H7 (cell line): ENCODE results near the gene NDUFB11. TPM values are rescaled to one million over a fixed set of nuclear protein-coding genes. Genes with fewer than 3 reads are reported as not detected.

Source experiments
- DNase-seq: peaks from one replicate; pipeline ENCODE4 v3.0.0; 2012
- H3K27me3 ChIP-seq: 2 replicates; pipeline ENCODE4 v1.6.0; 2011; ENCODE audit warnings: mild to moderate bottlenecking, low read length; ENCODE audit not compliant: control insufficient read depth, insufficient read depth
- H3K36me3 ChIP-seq: replicated peaks from 2 replicates; pipeline ENCODE4 v1.5.1; 2011; ENCODE audit warnings: low read length; ENCODE audit not compliant: control insufficient read depth, insufficient read depth
- H3K4me3 ChIP-seq: 2 replicates; pipeline ENCODE4 v1.5.1; 2011; ENCODE audit warnings: low read depth, mild to moderate bottlenecking, control low read depth, low read length, moderate library complexity; ENCODE audit not compliant: insufficient read depth
- total RNA-seq: library from RNA; depleted of rRNA; stranded (reverse); fragments of >200 nt; shearing (Covaris generic); gene quantifications from 2 replicates; pipeline ENCODE4 v1.2.3, GENCODE V29; 2014

The NDUFB11 gene
- total RNA-seq, 1 experiment from 2014 or later = 106 TPM

- no peak overlapping the region for H3K4me3 ChIP-seq
- H3K36me3 ChIP-seq = peaks cover 4% of the 10 kb centered on the region
- peak; percentile 24 for DNase-seq
These were observed 24.8 kb upstream of the NDUFB11 start for GRCh38 chrX:47169273-47169672.

GRCh38 chrX:47168495-47169073 is 24.1 kb upstream of the NDUFB11 start:
- Histone ChIP-seq H3K4me3 (no peak overlapping the region), H3K27me3 (no peaks in the 10 kb centered on the region), H3K36me3 (peaks cover 4% of the 10 kb centered on the region)
- DNase-seq = peak; percentile 16

More at GRCh38 chrX:47169273-47169672, 24.8 kb upstream of the NDUFB11 start:
- no peaks in the 10 kb centered on the region for H3K27me3 ChIP-seq

- DNase-seq = no peak
- Histone ChIP-seq H3K27me3 (no peaks in the 10 kb centered on the region), H3K36me3 (peaks cover 1% of the 10 kb centered on the region), H3K4me3 (no peak overlapping the region)
These were observed 21.6 kb upstream of the NDUFB11 start for GRCh38 chrX:47166126-47166525.

GRCh38 chrX:47164420-47164819 is 19.9 kb upstream of the NDUFB11 start:
- Histone ChIP-seq H3K4me3 (no peak overlapping the region), H3K36me3 (peaks cover 1% of the 10 kb centered on the region)
- DNase-seq = no peak

GRCh38 chrX:47162927-47163583 is 18.6 kb upstream of the NDUFB11 start:
- no peak for DNase-seq
- H3K27me3 ChIP-seq = no peaks in the 10 kb centered on the region
- H3K4me3 ChIP-seq = no peak overlapping the region
- no peaks in the 10 kb centered on the region for H3K36me3 ChIP-seq

More at GRCh38 chrX:47164420-47164819, 19.9 kb upstream of the NDUFB11 start:
- no peaks in the 10 kb centered on the region for H3K27me3 ChIP-seq

GRCh38 chrX:47160781-47161180 is 16.3 kb upstream of the NDUFB11 start:
- no peak for DNase-seq
- H3K27me3 ChIP-seq = no peaks in the 10 kb centered on the region
- peaks cover 4% of the 10 kb centered on the region; the same call in 1 of the 2 replicates for H3K36me3 ChIP-seq
- no peak overlapping the region for H3K4me3 ChIP-seq

- no peak overlapping the region for H3K4me3 ChIP-seq
- H3K27me3 ChIP-seq = no peaks in the 10 kb centered on the region
- no peak for DNase-seq
- H3K36me3 ChIP-seq = peaks cover 4% of the 10 kb centered on the region; the same call in 1 of the 2 replicates
These were observed 14.3 kb upstream of the NDUFB11 start for GRCh38 chrX:47158781-47159180.

GRCh38 chrX:47158131-47158530 is 13.6 kb upstream of the NDUFB11 start:
- Histone ChIP-seq H3K4me3 (no peak overlapping the region), H3K27me3 (no peaks in the 10 kb centered on the region), H3K36me3 (peaks cover 4% of the 10 kb centered on the region; the same call in 1 of the 2 replicates)
- peak; percentile 78 for DNase-seq

GRCh38 chrX:47156611-47157520 is 12.4 kb upstream of the NDUFB11 start:
- Histone ChIP-seq H3K4me3 (no peak overlapping the region), H3K27me3 (no peaks in the 10 kb centered on the region), H3K36me3 (peaks cover 4% of the 10 kb centered on the region; the same call in 1 of the 2 replicates)
- DNase-seq = peak; percentile 22

- no peaks in the 10 kb centered on the region for H3K27me3 ChIP-seq
- no peak for DNase-seq
- no peaks in the 10 kb centered on the region for H3K36me3 ChIP-seq
- no peak overlapping the region for H3K4me3 ChIP-seq
These were observed 6.9 kb upstream of the NDUFB11 start for GRCh38 chrX:47151435-47151834.

GRCh38 chrX:47148946-47149345 is 4.4 kb upstream of the NDUFB11 start:
- H3K4me3 ChIP-seq = no peak overlapping the region
- no peaks in the 10 kb centered on the region for H3K36me3 ChIP-seq
- H3K27me3 ChIP-seq = no peaks in the 10 kb centered on the region
- no peak for DNase-seq

GRCh38 chrX:47146936-47147859 is 2.7 kb upstream of the NDUFB11 start:
- peak; percentile 35 for DNase-seq
- H3K4me3 ChIP-seq = no peak overlapping the region
- no peaks in the 10 kb centered on the region for H3K27me3 ChIP-seq
- peaks cover 5% of the 10 kb centered on the region for H3K36me3 ChIP-seq

- no peaks in the 10 kb centered on the region for H3K27me3 ChIP-seq
- DNase-seq = peak; percentile 26
- H3K36me3 ChIP-seq = peaks cover 6% of the 10 kb centered on the region
- peak overlapping the region; percentile 70 for H3K4me3 ChIP-seq
These were observed 1.8 kb upstream of the NDUFB11 start for GRCh38 chrX:47146121-47146935.
